Endothelial cell of umbilical vein (primary cell): ENCODE results near the gene SMIM38. TPM values are rescaled to one million over a fixed set of nuclear protein-coding genes. Genes with fewer than 3 reads are reported as not detected.

Source experiments
- BruUV-seq: library from RNA; stranded (reverse); fragments of 400-500 nt; replicated peaks from 2 replicates; lab custom pipeline; 2021; lab: Mats Ljungman, UMichigan
- CTCF ChIA-PET: fragments of 300-600, 350-600 bp; sonication (Branson Sonifier 250); formaldehyde crosslinking; loops from one replicate; lab custom pipeline; 2021; ENCODE audit warnings: antibody characterized with exemption, inconsistent platforms; lab: Charles Lee
- POLR2A ChIA-PET: fragments of 300-600, 350-600 bp; sonication (Branson Sonifier 250); formaldehyde crosslinking; loops from one replicate; lab custom pipeline; 2021; ENCODE audit warnings: antibody characterized with exemption, inconsistent platforms; lab: Charles Lee
- DNase-seq: peaks from one replicate; pipeline ENCODE4 v3.0.0-alpha.2; 2011; ENCODE audit warnings: low read depth, low spot score
- FAIRE-seq: peaks from 2 replicates; lab custom pipeline; 2011; peaks lifted over from hg19 to GRCh38; lab: Jason Lieb, UNC
- H2AFZ ChIP-seq: 2 replicates; pipeline ENCODE4 v1.6.0; 2012; ENCODE audit warnings: low read depth, low read length, control low read depth, inconsistent platforms
- H3K27ac ChIP-seq: 2 replicates; pipeline ENCODE4 v1.5.1; 2011; ENCODE audit warnings: low read depth, mild to moderate bottlenecking, control low read depth, low read length, moderate library complexity; ENCODE audit not compliant: insufficient read depth
- H3K27me3 ChIP-seq, 2 experiments: 2 replicates each; pipeline versions ENCODE4 v1.6.0 to v1.6.1; 2011; ENCODE audit warnings: low read length in 2 of 2, mixed read lengths in 1 of 2; ENCODE audit not compliant: control insufficient read depth in 2 of 2, insufficient read depth in 2 of 2
- H3K36me3 ChIP-seq, 2 experiments: 2 replicates in 1 of 2; 3 replicates in 1 of 2; pipeline ENCODE4 v1.5.1; 2011; ENCODE audit warnings: low read length in 2 of 2, mild to moderate bottlenecking in 1 of 2, moderate library complexity in 1 of 2; ENCODE audit not compliant: control insufficient read depth in 2 of 2, insufficient read depth in 2 of 2; ENCODE audit errors: extremely low read depth in 1 of 2
- H3K4me1 ChIP-seq: 3 replicates; pipeline ENCODE4 v1.5.1; 2011; ENCODE audit warnings: mild to moderate bottlenecking, low read length; ENCODE audit not compliant: control insufficient read depth, insufficient read depth; ENCODE audit errors: extremely low read depth
- H3K4me2 ChIP-seq: 2 replicates; pipeline ENCODE4 v1.6.1; 2011; ENCODE audit warnings: low read length, control low read depth, mixed read lengths; ENCODE audit not compliant: insufficient read depth
- H3K4me3 ChIP-seq, 3 experiments: fragments of 200-600 bp in 1 of 3; sonication (generic), shearing (Covaris generic) in 1 of 3; replicated peaks in 1 of 3; 2 replicates each; pipeline ENCODE4 v1.5.1; 2011 to 2016; ENCODE audit warnings: control low read depth in 3 of 3, low read length in 3 of 3, mild to moderate bottlenecking in 2 of 3, inconsistent platforms in 1 of 3, low read depth in 1 of 3, moderate library complexity in 1 of 3; ENCODE audit not compliant: insufficient read depth in 1 of 3
- H3K79me2 ChIP-seq: 2 replicates; pipeline ENCODE4 v1.6.0; 2012; ENCODE audit warnings: low read length, inconsistent platforms; ENCODE audit not compliant: control insufficient read depth, insufficient read depth
- H3K9ac ChIP-seq: replicated peaks from 2 replicates; pipeline ENCODE3; 2011; ENCODE audit warnings: low read length, control low read depth; ENCODE audit not compliant: insufficient read depth; ENCODE audit errors: extremely low read depth
- H3K9me1 ChIP-seq: replicated peaks from 3 replicates; pipeline ENCODE4 v1.6.0; 2011; ENCODE audit warnings: mild to moderate bottlenecking, low read length; ENCODE audit not compliant: control insufficient read depth, insufficient read depth; ENCODE audit errors: extremely low read depth
- H3K9me3 ChIP-seq: replicated peaks from 2 replicates; pipeline ENCODE4 v1.5.1; 2012; ENCODE audit warnings: low read length, inconsistent platforms; ENCODE audit not compliant: control insufficient read depth, insufficient read depth
- H4K20me1 ChIP-seq: replicated peaks from 2 replicates; pipeline ENCODE3; 2011; ENCODE audit warnings: mild to moderate bottlenecking, low read length; ENCODE audit not compliant: control insufficient read depth, insufficient read depth; ENCODE audit errors: extremely low read depth
- CTCF ChIP-seq, 2 donors: IDR thresholded peaks; 1 replicate in 1 of 2; 2 replicates in 1 of 2; pipeline ENCODE4 v1.5.1; 2011; ENCODE audit warnings: low read length in 2 of 2, mild to moderate bottlenecking in 2 of 2, moderate library complexity in 2 of 2, control low read depth in 1 of 2, inconsistent platforms in 1 of 2, low read depth in 1 of 2; ENCODE audit not compliant: insufficient read depth in 1 of 2; ENCODE audit errors: extremely low read depth in 1 of 2
- EZH2 ChIP-seq: IDR thresholded peaks from 2 replicates; pipeline ENCODE4 v1.6.1; 2012; ENCODE audit warnings: borderline replicate concordance, low read depth, mild to moderate bottlenecking, moderate library complexity, low read length, inconsistent platforms; ENCODE audit not compliant: severe bottlenecking
- FOS ChIP-seq: IDR thresholded peaks from 2 replicates; pipeline ENCODE4 v1.6.1; 2011; ENCODE audit warnings: mild to moderate bottlenecking, low read length, moderate library complexity, borderline replicate concordance; ENCODE audit not compliant: insufficient read depth
- GATA2 ChIP-seq: IDR thresholded peaks from 2 replicates; pipeline ENCODE4 v1.7.0; 2011; ENCODE audit warnings: low read depth, mild to moderate bottlenecking, moderate library complexity, mixed read lengths, low read length; ENCODE audit not compliant: insufficient read length, insufficient read depth
- JUN ChIP-seq: IDR thresholded peaks from 2 replicates; pipeline ENCODE4 v1.6.1; 2011; ENCODE audit warnings: borderline replicate concordance, low read depth; ENCODE audit not compliant: insufficient read length, insufficient read depth
- MAX ChIP-seq: IDR thresholded peaks from 2 replicates; pipeline ENCODE4 v1.6.1; 2011; ENCODE audit not compliant: insufficient read depth, insufficient read length
- MYC ChIP-seq: IDR thresholded peaks from one replicate; pipeline ENCODE4 v1.6.1; 2011; ENCODE audit warnings: mild to moderate bottlenecking, low read depth, low read length
- POLR2A ChIP-seq: IDR thresholded peaks from 2 replicates; pipeline ENCODE4 v1.6.1; 2012; ENCODE audit warnings: low read depth, mild to moderate bottlenecking, control low read depth, low read length
- POLR2AphosphoS5 ChIP-seq: IDR thresholded peaks from 2 replicates; pipeline ENCODE4 v1.6.1; 2012; ENCODE audit warnings: low read depth, mild to moderate bottlenecking, control low read depth, low read length, moderate library complexity; ENCODE audit not compliant: insufficient read depth
- dilution Hi-C: fragments of 300-500 bp; cut with MboI; formaldehyde crosslinking; loops from one replicate; pipeline ENCODE4 v1.15.0; 2019; ENCODE audit warnings: low sequenced_read_pairs; ENCODE audit not compliant: extremely low pct_ligation_motif_present
- intact Hi-C: fragments of 100-400 bp; cut with micrococcal nuclease; formaldehyde crosslinking; loops from one replicate; pipeline ENCODE4 v1.10.0; 2022
- polyA plus RNA-seq, 4 experiments: library from polyadenylated mRNA; depleted of rRNA in 3 of 4; stranded (reverse) in 3 of 4; unstranded in 1 of 4; fragments of >200 nt; gene quantifications; 2 replicates each; pipeline versions ENCODE4 v1.2.1 to v1.2.3, GENCODE V29; 2011 to 2012; ENCODE audit warnings: missing spikeins in 1 of 4
- total RNA-seq: library from RNA; stranded (reverse); gene quantifications from 2 replicates; pipeline ENCODE4 v1.2.3, GENCODE V29; 2021

SMIM38 gene
- total and polyA plus RNA-seq, 2 donors (not counting 3 experiments of a cell fraction or from before 2014, with no cell fraction given), result 0.03 TPM; not detected in 1

GRCh38 chr11:69127081-69127850 lies 28.5 kb upstream of the SMIM38 start:
- Histone ChIP-seq H4K20me1 (no peaks in the 10 kb centered on the region), H3K4me3 (no peak overlapping the region), H3K27ac (no peak overlapping the region), H3K4me2 (no peak overlapping the region), H3K79me2 (no peaks in the 10 kb centered on the region), H3K9me1 (no peaks in the 10 kb centered on the region), H3K9me3 (no peaks in the 10 kb centered on the region), H3K9ac (no peak overlapping the region), H2AFZ (no peak overlapping the region), H3K4me1 (peaks cover 18% of the 10 kb centered on the region), H3K27me3 (no peaks in the 10 kb centered on the region), H3K36me3 (no peaks in the 10 kb centered on the region)
- dilution Hi-C loops (no loop called here), intact Hi-C loops (loop anchor here (10.0 kb wide), 1 partner anchor 138 kb away; no protein-coding TSS in a partner anchor)
- ChIA-PET POLR2A (no interaction called here), CTCF (no interaction called here)
- no peak for FAIRE-seq
- TF ChIP-seq JUN (no peak), POLR2A (no peak)
- BruUV-seq, result no TSS peak
- DNase-seq, result no peak

GRCh38 chr11:69127884-69128283 lies 27.9 kb upstream of the SMIM38 start:
- H3K36me3 ChIP-seq, result no peaks in the 10 kb centered on the region
- FAIRE-seq (no peak), DNase-seq (no peak)
- BruUV-seq, result no TSS peak
- no peaks in the 10 kb centered on the region for H3K9me1 ChIP-seq
- POLR2A ChIA-PET, result no interaction called here
- H2AFZ ChIP-seq, result no peak overlapping the region
- H3K9me3 ChIP-seq, result no peaks in the 10 kb centered on the region
- H3K27me3 ChIP-seq, result no peaks in the 10 kb centered on the region
- no peak overlapping the region for H3K9ac ChIP-seq
- H4K20me1 ChIP-seq, result no peaks in the 10 kb centered on the region
- H3K27ac ChIP-seq, result no peak overlapping the region
- H3K79me2 ChIP-seq, result no peaks in the 10 kb centered on the region
- no peak for TF ChIP-seq POLR2AphosphoS5
- no peak for TF ChIP-seq MYC
- TF ChIP-seq GATA2, result no peak
- no peak for TF ChIP-seq JUN
- no peak for TF ChIP-seq MAX
- TF ChIP-seq CTCF (IDR thresholded peaks at IDR 0.05; ENCODE audit: extremely low read depth in 1 of 2, insufficient read depth in 1 of 2, low read depth in 1 of 2, low read length in 2 of 2), result no peak
- no peak for TF ChIP-seq POLR2A
- no peak for TF ChIP-seq FOS
- no peak for TF ChIP-seq EZH2
- dilution Hi-C loops, result no loop called here
- H3K4me3 ChIP-seq, result no peak overlapping the region
- CTCF ChIA-PET, result no interaction called here
- H3K4me1 ChIP-seq, result peaks cover 12% of the 10 kb centered on the region
- intact Hi-C loops, result loop anchor here (10.0 kb wide), 1 partner anchor 137 kb away; no protein-coding TSS in a partner anchor
- H3K4me2 ChIP-seq, result no peak overlapping the region
